ENCODE results near the gene RRBP1.

RRBP1 gene

GRCh38 chr20:17569616-17570346 is 112.3 kb downstream of the RRBP1 start, which contains the start of gene DSTN:
Gene DSTN (plus strand): TSS chr20:17570075. CDS start chr20:17570209, 134 bp downstream.
- Histone ChIP-seq H3K4me3 (ENCODE audit: low read length) (peak within 1 kb of the TSS; percentile 66), H3K4me1 (ENCODE audit: control insufficient read depth, insufficient read depth, low read length) (peaks cover 2% of the 10 kb centered on the region; the same call in 1 of the 2 replicates), H3K9me3 (ENCODE audit: control insufficient read depth, insufficient read depth, low read length) (no peaks in the 10 kb centered on the region), H3K27ac (ENCODE audit: low read length) (no peak within 1 kb of the TSS), H3K36me3 (ENCODE audit: control insufficient read depth, insufficient read depth, low read length) (no peaks in the 10 kb centered on the region), H3K27me3 (ENCODE audit: control insufficient read depth, insufficient read depth, low read length) (no peaks in the 10 kb centered on the region)
- DNase-seq (ENCODE audit: low read depth, low spot score): peak; percentile 82
- WGBS (ENCODE audit: insufficient coverage, insufficient read length): no CpG with 5 or more reads among the region's 70 CpGs

DNA sequence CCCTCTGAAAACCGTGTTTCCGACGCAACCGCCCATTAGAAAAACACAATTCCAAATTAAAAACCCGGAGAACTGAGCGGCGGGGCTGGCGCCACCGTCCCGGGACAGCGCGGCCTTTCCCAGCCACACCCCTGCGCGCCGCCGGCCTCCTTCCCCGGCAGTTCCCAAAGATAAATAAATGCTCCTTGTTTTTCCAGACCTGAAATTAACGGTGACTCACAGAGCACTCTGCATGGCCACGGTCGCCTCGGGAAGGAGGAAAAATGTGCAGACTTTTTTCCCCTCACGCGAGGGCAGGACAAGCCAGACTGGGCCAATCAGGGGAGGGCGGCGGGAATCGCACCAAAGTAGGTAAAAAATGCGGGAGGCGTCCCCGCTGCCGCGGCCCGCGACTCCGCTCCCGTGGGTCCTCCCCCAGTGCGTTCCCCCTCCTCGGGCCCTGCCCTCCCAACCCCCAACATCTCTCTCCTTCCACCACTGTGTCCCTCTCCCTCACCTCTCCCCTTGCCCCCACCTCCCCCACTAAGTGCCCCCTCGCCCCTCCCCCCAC is 113.0 kb downstream of the RRBP1 start:
- Histone ChIP-seq H3K4me1 (ENCODE audit: control insufficient read depth, insufficient read depth, low read length) (peaks cover 2% of the 10 kb centered on the region; the same call in 1 of the 2 replicates), H3K27ac (ENCODE audit: low read length) (no peak overlapping the region), H3K9me3 (ENCODE audit: control insufficient read depth, insufficient read depth, low read length) (no peaks in the 10 kb centered on the region), H3K4me3 (ENCODE audit: low read length) (peak overlapping the region; percentile 66; the same call in 1 of the 2 replicates), H3K36me3 (ENCODE audit: control insufficient read depth, insufficient read depth, low read length) (no peaks in the 10 kb centered on the region), H3K27me3 (ENCODE audit: control insufficient read depth, insufficient read depth, low read length) (no peaks in the 10 kb centered on the region)
- no CpG with 5 or more reads among the region's 38 CpGs for WGBS (ENCODE audit: insufficient coverage, insufficient read length)
- DNase-seq (ENCODE audit: low read depth, low spot score): no peak

DNA sequence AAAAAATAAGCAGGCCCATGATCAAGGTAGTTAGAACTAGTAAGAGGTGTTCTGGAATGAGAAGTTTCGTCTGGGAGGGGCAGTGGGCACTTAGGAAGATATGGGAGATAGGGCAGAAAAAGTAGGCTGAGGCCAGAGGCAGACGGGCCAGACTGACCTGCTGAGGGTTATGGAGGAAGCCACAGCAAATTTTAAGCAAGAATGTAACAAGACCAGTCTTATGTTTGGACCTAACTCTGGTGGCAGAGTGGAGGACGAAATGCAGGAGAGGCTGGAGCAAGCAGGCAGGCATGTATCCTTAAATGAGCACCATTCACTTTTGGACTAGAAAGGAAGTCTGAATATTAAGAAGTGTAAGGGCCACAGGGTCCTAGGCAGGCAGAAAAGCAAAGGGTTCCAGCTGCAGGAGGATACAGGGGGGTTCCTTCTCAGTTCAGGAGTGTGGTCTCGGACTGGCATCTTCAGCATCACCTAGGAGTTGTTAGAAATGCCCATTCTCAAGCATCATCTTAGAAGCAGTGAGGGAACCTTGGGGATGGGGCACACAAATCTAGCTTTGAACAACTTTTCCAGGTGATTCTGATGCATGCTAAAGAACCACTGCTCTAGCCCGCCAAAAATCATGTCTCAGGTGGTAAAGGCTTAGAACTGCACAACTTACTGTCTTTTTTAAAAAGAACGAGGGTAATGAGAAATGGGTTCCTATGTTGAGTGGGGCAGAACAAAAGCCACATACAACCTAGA is 113.8 kb downstream of the RRBP1 start:
- no CpG with 5 or more reads among the region's 6 CpGs for WGBS (ENCODE audit: insufficient coverage, insufficient read length)
- Histone ChIP-seq H3K4me1 (ENCODE audit: control insufficient read depth, insufficient read depth, low read length) (peaks cover 3% of the 10 kb centered on the region; the same call in 1 of the 2 replicates), H3K36me3 (ENCODE audit: control insufficient read depth, insufficient read depth, low read length) (no peaks in the 10 kb centered on the region), H3K4me3 (ENCODE audit: low read length) (peak overlapping the region; percentile 3; the same call in 1 of the 2 replicates), H3K27ac (ENCODE audit: low read length) (no peak overlapping the region), H3K9me3 (ENCODE audit: control insufficient read depth, insufficient read depth, low read length) (no peaks in the 10 kb centered on the region), H3K27me3 (ENCODE audit: control insufficient read depth, insufficient read depth, low read length) (no peaks in the 10 kb centered on the region)
- no peak for DNase-seq (ENCODE audit: low read depth, low spot score)

DNA sequence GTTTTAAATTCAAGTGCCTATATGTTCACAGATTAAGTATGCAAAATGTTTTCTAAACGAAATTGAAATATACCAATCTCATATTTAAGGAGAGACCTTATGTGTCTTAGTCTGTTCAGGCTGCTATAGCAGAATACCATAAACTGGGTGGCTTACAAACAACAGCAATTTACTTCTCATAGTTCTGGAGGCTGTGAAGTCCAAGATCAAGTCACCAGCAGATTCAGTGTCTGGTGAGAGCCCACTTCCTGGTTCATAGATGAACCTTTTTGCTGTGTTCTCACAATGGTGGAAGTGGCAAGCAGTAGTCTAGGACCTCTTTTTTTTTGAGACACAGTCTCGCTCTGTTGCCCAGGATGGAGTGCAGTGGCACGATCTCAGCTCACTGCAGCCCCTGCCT is 115.7 kb downstream of the RRBP1 start:
- H3K4me1 ChIP-seq (ENCODE audit: control insufficient read depth, insufficient read depth, low read length): peaks cover 3% of the 10 kb centered on the region; the same call in 1 of the 2 replicates
- H3K27me3 ChIP-seq (ENCODE audit: control insufficient read depth, insufficient read depth, low read length): no peaks in the 10 kb centered on the region
- H3K36me3 ChIP-seq (ENCODE audit: control insufficient read depth, insufficient read depth, low read length): no peaks in the 10 kb centered on the region
- DNase-seq (ENCODE audit: low read depth, low spot score): no peak
- H3K4me3 ChIP-seq (ENCODE audit: low read length): no peak overlapping the region
- H3K9me3 ChIP-seq (ENCODE audit: control insufficient read depth, insufficient read depth, low read length): no peaks in the 10 kb centered on the region
- no peak overlapping the region for H3K27ac ChIP-seq (ENCODE audit: low read length)
- no CpG with 5 or more reads among the region's 3 CpGs for WGBS (ENCODE audit: insufficient coverage, insufficient read length)

DNA sequence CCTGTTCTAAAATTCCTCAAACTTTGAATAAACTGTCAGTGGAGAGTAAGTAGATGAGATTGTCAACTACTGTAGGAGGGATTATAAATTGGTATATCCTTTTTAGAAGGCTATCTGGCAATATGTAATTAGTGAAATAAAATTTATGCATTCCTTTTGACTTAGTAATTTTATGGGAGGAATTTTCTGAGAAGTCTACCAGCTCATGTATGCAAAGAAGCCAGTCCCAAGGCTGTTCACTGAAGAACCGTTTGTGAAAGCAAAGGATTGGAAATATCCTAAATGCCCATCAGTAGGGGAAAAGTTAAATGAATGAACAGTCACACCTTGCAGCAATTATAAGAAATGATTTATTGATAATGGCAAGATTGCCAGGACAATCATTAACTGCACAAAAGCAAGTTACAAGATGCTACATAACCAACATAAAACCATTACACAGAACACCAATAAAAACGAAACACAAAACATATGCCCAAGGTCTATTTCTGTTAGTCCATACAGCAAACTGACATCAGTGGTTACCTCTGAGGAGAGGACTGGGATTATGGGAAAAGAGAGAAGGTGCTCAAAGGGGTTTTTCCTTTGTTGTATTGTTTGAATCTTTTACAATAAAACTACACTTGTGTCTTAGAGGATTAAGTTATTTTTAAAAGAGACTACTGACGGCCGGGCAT is 116.7 kb downstream of the RRBP1 start:
- no peak for DNase-seq (ENCODE audit: low read depth, low spot score)
- H3K27me3 ChIP-seq (ENCODE audit: control insufficient read depth, insufficient read depth, low read length): no peaks in the 10 kb centered on the region
- WGBS (ENCODE audit: insufficient coverage, insufficient read length): no CpG with 5 or more reads among the region's 4 CpGs
- peaks cover 3% of the 10 kb centered on the region; the same call in 1 of the 2 replicates for H3K4me1 ChIP-seq (ENCODE audit: control insufficient read depth, insufficient read depth, low read length)
- no peak overlapping the region for H3K27ac ChIP-seq (ENCODE audit: low read length)
- no peaks in the 10 kb centered on the region for H3K9me3 ChIP-seq (ENCODE audit: control insufficient read depth, insufficient read depth, low read length)
- no peaks in the 10 kb centered on the region for H3K36me3 ChIP-seq (ENCODE audit: control insufficient read depth, insufficient read depth, low read length)
- H3K4me3 ChIP-seq (ENCODE audit: low read length): no peak overlapping the region
